Colonic mucosa (tissue), 4 donors: ENCODE results near the gene DPP7. TPM values are rescaled to one million over a fixed set of nuclear protein-coding genes. Genes with fewer than 3 reads are reported as not detected.

ENCODE experiments used
- DNase-seq: peaks from one replicate; pipeline ENCODE4 v3.0.0-alpha.2; 2020
- H3K27ac ChIP-seq: fragments of 200-600 bp; one replicate; pipeline ENCODE4 v1.8.0; 2021
- H3K27me3 ChIP-seq: fragments of 200-600 bp; one replicate; pipeline ENCODE4 v1.8.0; 2021
- H3K36me3 ChIP-seq: fragments of 200-600 bp; one replicate; pipeline ENCODE4 v1.8.0; 2021
- H3K4me1 ChIP-seq: fragments of 200-600 bp; one replicate; pipeline ENCODE4 v1.8.0; 2021; ENCODE audit warnings: mild to moderate bottlenecking
- H3K4me3 ChIP-seq: fragments of 200-600 bp; one replicate; pipeline ENCODE4 v1.8.0; 2021
- H3K9ac ChIP-seq, 2 donors: one replicate each; pipeline ENCODE4 v1.7.0; 2013; ENCODE audit warnings: control low read depth in 2 of 2, low read depth in 2 of 2, low read length in 2 of 2
- H3K9me3 ChIP-seq: fragments of 200-600 bp; one replicate; pipeline ENCODE4 v1.8.0; 2021
- CTCF ChIP-seq: fragments of 200-600 bp; IDR thresholded peaks from one replicate; pipeline ENCODE4 v1.8.0; 2022; ENCODE audit warnings: antibody characterized with exemption, mild to moderate bottlenecking
- intact Hi-C: fragments of 100-400 bp; cut with DNase I; formaldehyde crosslinking; loops from one replicate; pipeline ENCODE4 v1.14.1; 2022
- total RNA-seq, 2 donors: library from RNA; stranded (reverse); fragmentation: NEBNext Ultra II Directional in 1 of 2; extraction: Animal tissue kit (Norgen Biotek cat#: 25700) in 1 of 2; gene quantifications; one replicate each; pipeline ENCODE4 v1.2.1, GENCODE V29; 2021
- donor health status: healthy.
- donor health status: DM: no; HTN: no; CAD: no.
- donor health status: DM: no; HTN: no; CAD: no.

The DPP7 gene
- total RNA-seq, 2 donors from 2014 or later: 46.2 to 52.5 TPM

DNA sequence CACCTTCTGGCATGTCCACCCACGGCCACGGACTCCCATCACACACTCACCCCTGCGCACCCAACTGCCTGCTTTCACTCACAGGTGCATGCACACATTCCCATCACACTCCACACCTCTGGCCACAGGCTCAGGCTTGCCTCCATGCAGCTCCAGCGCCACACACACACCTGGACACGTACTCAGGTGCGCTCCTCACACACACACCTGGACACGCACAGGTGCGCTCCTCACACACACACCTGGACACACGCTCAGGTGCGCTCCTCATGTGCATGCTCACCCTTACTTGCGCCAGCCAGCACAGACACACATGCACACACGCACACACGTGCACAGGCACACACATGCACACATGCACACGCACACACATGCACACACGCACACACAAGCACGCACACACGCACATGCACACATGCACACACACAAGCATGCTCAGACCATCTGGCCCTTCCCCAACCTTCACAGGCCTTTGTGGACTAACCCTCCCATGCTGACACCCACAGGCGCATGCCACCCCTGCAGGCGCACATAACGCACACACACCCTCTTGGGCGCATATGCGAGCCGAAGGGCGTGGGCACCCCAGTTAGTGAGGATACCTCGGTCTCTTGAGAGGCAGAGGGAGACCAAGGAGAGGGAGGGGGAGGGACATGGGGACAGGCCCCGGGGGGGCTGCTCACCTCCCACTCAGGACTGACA, 32.7 kb upstream of the DPP7 start:
- Histone ChIP-seq H3K27ac (no peak overlapping the region), H3K9me3 (no peaks in the 10 kb centered on the region), H3K4me1 (no peaks in the 10 kb centered on the region), H3K27me3 (peaks cover 4% of the 10 kb centered on the region), H3K4me3 (no peak overlapping the region), H3K9ac (no peak overlapping the region), H3K36me3 (no peaks in the 10 kb centered on the region)
- no peak for TF ChIP-seq CTCF
- intact Hi-C loops: no loop called here
- no peak for DNase-seq

GRCh38 chr9:137146527-137146918, 32.0 kb upstream of the DPP7 start:
- DNase-seq: no peak
- H3K4me3 ChIP-seq: no peak overlapping the region
- H3K27me3 ChIP-seq: peaks cover 9% of the 10 kb centered on the region
- no peaks in the 10 kb centered on the region for H3K9me3 ChIP-seq
- H3K4me1 ChIP-seq: no peaks in the 10 kb centered on the region
- no peak overlapping the region for H3K9ac ChIP-seq
- H3K36me3 ChIP-seq: no peaks in the 10 kb centered on the region
- intact Hi-C loops: no loop called here
- no peak overlapping the region for H3K27ac ChIP-seq
- TF ChIP-seq CTCF: no peak

DNA sequence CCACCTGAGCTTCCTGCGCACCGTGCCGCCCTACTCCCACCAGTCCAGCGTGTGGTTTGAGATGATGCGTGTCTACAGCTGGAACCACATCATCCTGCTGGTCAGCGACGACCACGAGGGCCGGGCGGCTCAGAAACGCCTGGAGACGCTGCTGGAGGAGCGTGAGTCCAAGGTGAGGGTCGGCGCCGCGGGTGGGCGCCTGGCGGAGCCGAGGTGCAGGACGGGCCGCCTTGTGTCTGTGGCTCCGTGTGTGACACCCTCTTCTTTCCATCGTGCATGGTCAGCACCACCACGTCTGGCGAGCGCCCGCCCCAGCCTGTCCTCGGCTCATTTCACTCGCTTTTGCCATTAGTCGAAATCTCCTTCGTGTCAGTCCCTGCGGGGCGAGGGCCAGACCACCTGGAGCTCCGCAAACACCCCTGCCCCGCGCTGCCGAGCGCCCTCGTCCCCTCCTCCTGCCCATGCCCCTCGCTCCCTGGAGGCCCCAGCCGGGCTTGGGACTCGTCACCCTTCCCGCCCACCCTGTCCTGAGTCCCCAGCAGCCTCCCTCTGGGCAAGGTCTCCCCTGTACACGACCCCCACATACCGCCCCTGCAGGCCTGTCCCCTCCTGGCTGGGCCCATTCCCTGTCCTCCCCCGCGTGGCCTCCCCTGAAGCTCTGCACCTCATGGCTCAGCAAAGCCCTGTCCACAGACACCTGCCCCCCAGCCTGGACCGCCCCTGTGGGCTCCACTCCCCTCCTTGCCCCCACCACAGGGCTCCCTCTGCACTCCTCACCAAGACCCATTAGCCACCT, 31.4 kb upstream of the DPP7 start:
- TF ChIP-seq CTCF: no peak
- Histone ChIP-seq H3K4me1 (no peaks in the 10 kb centered on the region), H3K9ac (no peak overlapping the region), H3K27me3 (peaks cover 14% of the 10 kb centered on the region), H3K27ac (no peak overlapping the region), H3K36me3 (no peaks in the 10 kb centered on the region), H3K9me3 (no peaks in the 10 kb centered on the region), H3K4me3 (no peak overlapping the region)
- DNase-seq: no peak
- intact Hi-C loops: no loop called here

- no peak for TF ChIP-seq CTCF
- no peak overlapping the region for H3K4me3 ChIP-seq
- H3K9ac ChIP-seq: no peak overlapping the region
Measured at GRCh38 chr9:137143459-137143858, 28.9 kb upstream of the DPP7 start.

GRCh38 chr9:137141976-137142936, 27.7 kb upstream of the DPP7 start:
- DNase-seq: no peak
- no peak for TF ChIP-seq CTCF
- intact Hi-C loops: no loop called here
- no peak overlapping the region for H3K9ac ChIP-seq
- no peaks in the 10 kb centered on the region for H3K4me1 ChIP-seq
- no peaks in the 10 kb centered on the region for H3K9me3 ChIP-seq
- no peaks in the 10 kb centered on the region for H3K36me3 ChIP-seq
- no peak overlapping the region for H3K27ac ChIP-seq
- peaks cover 40% of the 10 kb centered on the region for H3K27me3 ChIP-seq
- no peak overlapping the region for H3K4me3 ChIP-seq

More at GRCh38 chr9:137143459-137143858, 28.9 kb upstream of the DPP7 start:
- Histone ChIP-seq H3K27me3 (peaks cover 32% of the 10 kb centered on the region), H3K4me1 (no peaks in the 10 kb centered on the region), H3K36me3 (no peaks in the 10 kb centered on the region), H3K27ac (no peak overlapping the region), H3K9me3 (no peaks in the 10 kb centered on the region)
- no peak for DNase-seq
- intact Hi-C loops: no loop called here
